Astrocyte of the cerebellum (primary cell): ENCODE data around the gene ST7L.

ENCODE experiments used
- DNase-seq: peaks from one replicate; pipeline ENCODE4 v3.0.0-alpha.2; 2011; ENCODE audit warnings: low read depth
- H3K4me3 ChIP-seq: 2 replicates; pipeline ENCODE4 v1.5.1; 2011; ENCODE audit warnings: mild to moderate bottlenecking, low read depth, low read length, moderate library complexity
- in situ Hi-C: cut with HindIII; loops from 2 replicates; pipeline ENCODE4 v1.10.0; 2017; ENCODE audit warnings: low sequenced_read_pairs
- TF ChIP-seq, protein P1 (sequence below): IDR thresholded peaks from 2 replicates; pipeline ENCODE4 v1.5.1; 2012; ENCODE audit warnings: low read length, low read depth, moderate library complexity, mild to moderate bottlenecking; ENCODE audit errors: missing control alignments

ST7L gene

DNA sequence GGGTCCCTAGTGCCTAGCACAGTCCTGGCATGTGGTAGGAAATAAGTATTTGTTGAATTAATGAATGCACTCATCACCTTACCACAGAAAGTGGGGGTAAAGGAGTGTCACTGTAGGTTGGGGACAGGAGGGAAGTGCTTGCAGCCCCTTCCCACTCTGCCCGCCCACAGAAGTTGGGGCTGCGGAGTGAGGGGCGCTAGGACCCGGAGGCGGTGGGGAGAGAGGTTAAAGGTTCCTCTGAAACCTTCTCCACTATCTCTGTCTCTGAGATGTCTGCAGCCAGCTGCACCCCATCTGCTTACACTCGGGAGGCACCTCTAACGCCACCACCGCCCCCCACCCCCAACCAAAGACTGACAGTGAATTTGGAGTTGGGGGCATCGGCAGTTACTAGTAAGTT is 111.6 kb downstream of the ST7L start:
- in situ Hi-C loops = no loop called here
- H3K4me3 ChIP-seq = no peak overlapping the region
- TF ChIP-seq, protein P1, sequence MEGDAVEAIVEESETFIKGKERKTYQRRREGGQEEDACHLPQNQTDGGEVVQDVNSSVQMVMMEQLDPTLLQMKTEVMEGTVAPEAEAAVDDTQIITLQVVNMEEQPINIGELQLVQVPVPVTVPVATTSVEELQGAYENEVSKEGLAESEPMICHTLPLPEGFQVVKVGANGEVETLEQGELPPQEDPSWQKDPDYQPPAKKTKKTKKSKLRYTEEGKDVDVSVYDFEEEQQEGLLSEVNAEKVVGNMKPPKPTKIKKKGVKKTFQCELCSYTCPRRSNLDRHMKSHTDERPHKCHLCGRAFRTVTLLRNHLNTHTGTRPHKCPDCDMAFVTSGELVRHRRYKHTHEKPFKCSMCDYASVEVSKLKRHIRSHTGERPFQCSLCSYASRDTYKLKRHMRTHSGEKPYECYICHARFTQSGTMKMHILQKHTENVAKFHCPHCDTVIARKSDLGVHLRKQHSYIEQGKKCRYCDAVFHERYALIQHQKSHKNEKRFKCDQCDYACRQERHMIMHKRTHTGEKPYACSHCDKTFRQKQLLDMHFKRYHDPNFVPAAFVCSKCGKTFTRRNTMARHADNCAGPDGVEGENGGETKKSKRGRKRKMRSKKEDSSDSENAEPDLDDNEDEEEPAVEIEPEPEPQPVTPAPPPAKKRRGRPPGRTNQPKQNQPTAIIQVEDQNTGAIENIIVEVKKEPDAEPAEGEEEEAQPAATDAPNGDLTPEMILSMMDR = no peak
- no peak for DNase-seq

DNA sequence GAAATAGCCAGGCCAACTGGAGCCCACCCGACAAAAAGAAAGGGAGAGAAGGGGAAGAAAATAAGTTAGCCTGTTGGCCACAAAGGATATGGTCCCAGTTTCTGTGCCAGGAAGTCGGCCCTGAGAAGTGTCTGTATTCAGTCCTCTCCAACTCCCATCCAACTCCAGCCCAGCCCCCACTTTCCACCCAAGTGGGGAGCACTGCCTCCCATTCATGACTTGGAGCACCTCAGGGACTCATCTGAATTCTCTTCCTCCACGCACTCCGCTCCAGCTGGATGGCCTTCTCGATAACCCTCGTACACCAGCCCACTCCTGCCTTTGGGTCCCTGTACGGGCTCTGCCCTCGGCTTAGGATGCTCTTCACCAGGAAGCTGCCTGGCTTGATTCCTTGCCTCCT is 112.2 kb downstream of the ST7L start:
- no peak for DNase-seq
- in situ Hi-C loops = no loop called here
- no peak overlapping the region for H3K4me3 ChIP-seq
- TF ChIP-seq, protein P1 = no peak

DNA sequence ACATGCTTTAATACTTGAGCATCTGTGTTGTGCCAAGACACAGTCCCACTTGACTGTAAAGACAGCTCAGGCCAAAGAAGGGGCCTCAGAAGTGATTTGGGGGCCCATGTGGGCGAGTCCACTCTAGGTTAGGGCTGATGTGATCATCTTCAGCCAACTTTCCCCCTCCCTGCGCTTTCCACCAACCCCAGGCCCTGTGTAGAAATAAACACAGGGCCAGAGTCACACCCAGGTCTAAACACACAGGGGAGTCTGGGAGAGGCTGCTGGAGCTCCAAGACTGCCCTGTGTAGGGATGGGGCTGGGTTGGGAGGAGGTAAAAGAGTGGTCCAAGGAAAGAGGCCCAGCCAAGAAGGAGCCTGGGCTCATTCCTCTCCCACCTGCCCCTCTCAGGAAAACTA is 112.6 kb downstream of the ST7L start:
- DNase-seq = no peak
- in situ Hi-C loops = no loop called here
- TF ChIP-seq, protein P1 = no peak
- H3K4me3 ChIP-seq = no peak overlapping the region

DNA sequence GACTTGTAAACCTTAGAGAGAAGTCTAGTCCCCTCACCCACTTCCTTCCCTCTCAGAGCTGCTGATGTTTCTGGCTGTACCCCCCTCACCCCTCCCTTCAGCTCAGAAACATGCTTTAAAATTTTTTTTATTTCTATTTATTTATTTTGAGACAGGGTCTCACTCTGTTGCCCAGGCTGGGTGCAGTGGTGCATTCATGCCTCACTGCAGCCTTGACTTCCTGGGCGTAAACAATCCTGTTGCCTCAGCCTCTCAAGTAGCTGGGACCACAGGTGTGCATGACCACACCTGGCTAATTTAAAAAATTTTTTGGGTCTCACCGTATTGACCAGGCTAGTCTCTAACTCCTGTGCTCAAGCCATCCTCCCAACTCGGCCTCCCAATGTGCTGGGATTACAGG is 113.1 kb downstream of the ST7L start:
- DNase-seq = no peak
- in situ Hi-C loops = no loop called here
- no peak overlapping the region for H3K4me3 ChIP-seq
- TF ChIP-seq, protein P1 = no peak

DNA sequence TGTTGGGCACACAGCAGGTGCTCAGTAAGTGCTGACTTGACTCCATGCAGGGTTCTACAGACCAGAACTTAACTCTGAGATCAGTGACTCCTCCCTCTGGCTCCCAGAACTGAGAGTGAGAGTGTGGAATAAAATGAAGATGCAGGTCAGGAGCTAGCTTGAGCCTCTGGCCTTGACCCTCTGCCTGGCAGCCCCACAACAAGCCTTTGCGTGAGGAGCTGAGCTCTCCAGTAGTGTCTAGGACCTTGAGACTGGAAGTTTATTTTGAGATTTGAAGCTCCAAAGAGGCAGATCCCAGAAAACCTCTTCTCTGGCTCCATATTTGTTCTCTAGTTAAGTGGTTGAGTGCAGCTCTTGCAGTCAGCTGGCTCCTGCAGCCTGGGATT is 113.5 kb downstream of the ST7L start:
- TF ChIP-seq, protein P1 = no peak
- in situ Hi-C loops = no loop called here
- no peak overlapping the region for H3K4me3 ChIP-seq
- no peak for DNase-seq

- no peak for DNase-seq
- in situ Hi-C loops = no loop called here
- TF ChIP-seq, protein P1 = no peak
- H3K4me3 ChIP-seq = no peak overlapping the region
Observed at GRCh38 chr1:112504661-112505399, 114.1 kb downstream of the ST7L start.
